Measurements from ENCODE around the gene ZNF580.

DNA sequence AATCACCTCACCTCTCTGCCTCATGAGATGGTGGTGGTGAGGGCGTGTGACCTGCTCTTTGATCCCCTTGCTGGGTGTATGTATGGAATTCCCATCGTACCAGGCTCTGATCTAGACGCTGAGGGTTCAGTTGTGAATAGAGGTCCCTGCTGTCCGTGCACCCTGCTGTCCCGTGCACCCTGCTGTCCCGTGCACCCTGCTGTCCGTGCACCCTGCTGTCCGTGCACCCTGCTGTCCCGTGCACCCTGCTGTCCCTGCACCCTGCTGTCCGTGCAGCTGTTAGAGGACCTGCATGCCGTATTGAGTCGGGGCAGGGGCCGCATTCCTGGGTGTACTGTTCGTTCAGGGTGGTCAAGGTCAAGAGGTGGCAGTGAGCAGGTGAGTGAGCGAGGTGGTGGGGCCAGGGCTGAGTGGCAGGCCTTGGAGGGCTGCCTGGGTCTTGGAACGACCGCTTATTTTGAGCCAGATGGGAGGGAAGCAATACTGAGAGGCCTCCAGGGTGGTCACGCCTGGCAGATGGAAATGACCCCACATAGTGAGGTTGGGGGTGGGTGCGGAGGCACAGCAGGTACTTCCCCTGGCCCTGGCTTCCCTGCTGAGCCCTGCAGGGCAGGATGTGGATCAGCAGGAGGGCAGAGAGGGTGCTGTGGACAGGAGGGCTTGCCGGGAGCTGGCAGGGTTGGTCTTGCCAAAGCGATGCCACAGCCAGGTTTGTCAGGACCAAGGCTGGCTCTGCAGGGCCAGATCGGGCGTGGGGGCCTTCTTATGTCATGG is 29.7 kb downstream of the ZNF580 start:
- TF ChIP-seq RBM39 (IDR thresholded peaks at IDR 0.05; ENCODE audit: low read depth, low read length, poor library complexity, severe bottlenecking) (no peak), TAF1 (CRISPR knock-in tag; IDR thresholded peaks at IDR 0.05) (no peak), CBX5 (CRISPR knock-in tag; IDR thresholded peaks at IDR 0.05; ENCODE audit: borderline replicate concordance) (no peak), JUND (CRISPR knock-in tag; IDR thresholded peaks at IDR 0.05) (no peak), THRA (CRISPR knock-in tag; IDR thresholded peaks at IDR 0.05; ENCODE audit: borderline replicate concordance) (no peak), RAD51 (IDR thresholded peaks at IDR 0.05; ENCODE audit: borderline replicate concordance) (no peak)
